Activated CD4-positive, alpha-beta T cell treated with anti-CD3 and anti-CD28 coated beads, Interleukin-2, amount 50 U/mL, for 1 hour (primary cell): ENCODE data around the gene ADAM30.
"Not testable (repeated sequence)": the region's sequence is repeated elsewhere in the genome, so short reads cannot be mapped to it uniquely, and the experiment has no call there.

ENCODE experiments used
- DNase-seq: peaks from one replicate; pipeline ENCODE4 v3.0.0-alpha.2; 2020

ADAM30 gene

GRCh38 chr1:119873135-119874015 lies 22.9 kb downstream of the ADAM30 start:
- DNase-seq, result no peak

DNA sequence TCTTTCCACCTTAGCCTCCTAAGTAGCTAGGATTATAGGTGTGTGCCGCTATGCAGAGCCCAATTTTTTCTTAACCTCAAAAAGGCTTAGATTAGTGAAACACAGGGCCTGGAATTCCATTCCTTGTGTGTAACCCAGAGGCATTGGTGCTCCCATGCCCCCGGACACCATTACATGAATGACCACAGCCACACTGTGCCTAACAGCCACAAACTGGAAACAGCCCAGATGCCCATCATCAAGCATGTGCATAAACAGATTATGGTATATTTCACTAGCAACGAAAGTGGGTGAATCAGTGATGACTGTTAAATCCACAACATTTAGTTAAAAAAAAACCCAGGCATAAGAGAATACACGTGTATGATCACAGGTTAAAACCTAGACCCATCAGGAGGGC lies 24.4 kb downstream of the ADAM30 start:
- no peak for DNase-seq

DNA sequence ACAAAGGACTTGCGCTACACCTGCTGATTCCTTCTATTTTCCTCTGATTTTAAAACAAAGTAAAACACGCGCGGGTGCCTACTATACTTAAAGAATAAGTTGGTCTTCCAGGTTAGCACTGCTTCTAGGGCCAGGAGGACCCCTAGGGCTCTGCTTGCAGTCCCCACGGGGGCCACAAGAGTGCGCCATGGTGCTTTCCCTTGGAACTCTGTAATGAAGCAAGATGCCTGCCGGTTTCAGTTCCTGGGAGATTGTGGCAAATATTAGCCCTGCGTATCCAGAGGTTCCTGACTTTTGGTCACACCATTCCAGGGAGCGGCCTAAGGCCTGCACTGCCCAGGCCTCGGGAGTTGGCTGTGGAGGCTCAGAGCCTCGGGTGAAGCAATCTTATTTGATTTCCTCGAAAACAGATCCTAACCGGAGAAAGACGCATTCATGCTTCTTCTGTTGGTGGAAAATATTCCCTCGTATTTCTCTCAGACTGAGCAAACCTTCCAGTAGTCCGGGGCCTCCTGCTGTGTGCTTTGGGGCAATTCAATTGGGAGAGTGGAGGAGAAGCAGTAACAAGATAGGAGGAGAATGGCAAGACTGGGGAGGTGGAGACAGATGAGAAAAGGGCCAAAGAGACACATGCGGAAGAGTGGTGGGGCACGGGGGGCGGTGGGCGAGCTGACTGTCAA lies 25.3 kb downstream of the ADAM30 start:
- peak; percentile 54 for DNase-seq

DNA sequence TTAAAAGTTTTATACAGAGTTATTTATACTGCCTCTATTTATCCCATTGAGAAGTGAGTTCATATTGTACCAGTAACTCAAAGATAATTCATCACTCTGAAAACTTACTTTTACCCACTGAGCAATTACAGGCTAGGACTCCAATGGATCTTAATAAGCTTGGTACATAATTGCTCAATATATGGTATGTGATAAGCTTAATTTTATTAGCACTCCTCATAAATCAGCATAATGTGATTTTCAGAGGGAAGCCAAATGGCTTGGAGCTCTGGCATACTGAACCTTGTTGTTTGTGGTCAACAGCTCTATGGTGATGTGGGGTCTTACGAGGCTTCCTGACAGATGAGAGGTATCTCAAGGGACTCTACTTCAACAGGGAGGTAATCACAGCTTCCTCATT lies 26.3 kb downstream of the ADAM30 start:
- no peak for DNase-seq

- no peak for DNase-seq
Observed at GRCh38 chr1:119868176-119868575, 28.1 kb downstream of the ADAM30 start.

DNA sequence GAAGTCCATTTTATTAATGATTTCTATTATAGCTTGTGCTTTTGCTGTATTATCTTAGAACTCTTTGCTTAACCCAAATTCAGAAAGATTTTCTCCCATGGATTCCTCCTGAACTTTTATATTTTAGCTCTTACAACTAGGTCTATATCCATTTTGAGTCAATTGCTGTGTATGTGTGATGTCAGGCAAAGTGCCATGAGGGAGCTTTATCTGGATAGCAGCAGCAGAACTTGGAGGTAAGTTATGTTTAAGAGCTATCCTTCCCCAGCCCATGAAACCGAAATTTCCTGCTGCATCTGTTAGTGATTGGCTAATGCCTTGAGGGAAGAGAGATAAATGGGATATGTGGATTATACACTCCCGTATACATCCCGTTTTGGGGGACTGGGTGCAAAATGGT lies 29.9 kb downstream of the ADAM30 start:
- DNase-seq, result no peak

- DNase-seq, result no peak
Observed at GRCh38 chr1:119865627-119866026, 30.7 kb downstream of the ADAM30 start.

DNA sequence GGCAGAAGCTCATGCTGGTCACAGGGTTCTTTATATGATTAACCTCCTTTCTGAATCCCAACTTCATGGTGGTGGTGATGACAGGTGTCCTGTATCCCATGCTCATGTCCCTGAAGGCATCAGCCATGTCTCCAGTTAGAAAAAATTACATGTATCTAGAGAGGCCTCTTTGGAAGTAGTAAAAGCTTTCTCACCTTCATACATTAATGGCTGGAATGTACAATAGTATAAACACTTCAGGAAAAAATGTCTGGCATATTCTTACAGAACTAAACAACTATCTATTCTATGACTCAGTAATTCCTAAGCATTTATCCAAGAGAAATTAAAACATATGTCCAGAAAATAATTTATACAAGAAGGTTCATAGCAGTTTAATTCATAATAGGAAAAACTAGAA lies 34.0 kb downstream of the ADAM30 start:
- DNase-seq, result no peak

GRCh38 chr1:119861547-119861946 lies 34.8 kb downstream of the ADAM30 start:
- DNase-seq, result no peak

DNA sequence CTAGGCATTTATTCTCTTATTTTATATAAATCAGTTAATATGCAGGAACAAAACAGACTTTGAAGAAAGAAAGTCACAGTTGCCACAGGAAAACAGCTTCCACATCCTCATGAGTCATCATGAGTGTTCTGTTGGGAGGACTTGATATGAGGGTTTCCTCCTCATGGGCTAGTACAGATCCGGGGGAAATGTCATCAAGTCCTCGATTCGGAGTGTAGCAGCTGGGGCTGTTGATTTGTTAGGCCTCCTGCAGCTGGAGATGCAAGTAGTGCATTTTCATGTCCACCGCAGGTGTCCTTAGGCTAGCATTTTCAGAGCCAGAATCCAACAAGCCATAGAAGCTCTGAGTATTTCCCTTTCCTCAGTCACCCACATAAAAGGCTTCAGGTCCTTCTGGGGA lies 36.7 kb downstream of the ADAM30 start:
- no peak for DNase-seq

DNA sequence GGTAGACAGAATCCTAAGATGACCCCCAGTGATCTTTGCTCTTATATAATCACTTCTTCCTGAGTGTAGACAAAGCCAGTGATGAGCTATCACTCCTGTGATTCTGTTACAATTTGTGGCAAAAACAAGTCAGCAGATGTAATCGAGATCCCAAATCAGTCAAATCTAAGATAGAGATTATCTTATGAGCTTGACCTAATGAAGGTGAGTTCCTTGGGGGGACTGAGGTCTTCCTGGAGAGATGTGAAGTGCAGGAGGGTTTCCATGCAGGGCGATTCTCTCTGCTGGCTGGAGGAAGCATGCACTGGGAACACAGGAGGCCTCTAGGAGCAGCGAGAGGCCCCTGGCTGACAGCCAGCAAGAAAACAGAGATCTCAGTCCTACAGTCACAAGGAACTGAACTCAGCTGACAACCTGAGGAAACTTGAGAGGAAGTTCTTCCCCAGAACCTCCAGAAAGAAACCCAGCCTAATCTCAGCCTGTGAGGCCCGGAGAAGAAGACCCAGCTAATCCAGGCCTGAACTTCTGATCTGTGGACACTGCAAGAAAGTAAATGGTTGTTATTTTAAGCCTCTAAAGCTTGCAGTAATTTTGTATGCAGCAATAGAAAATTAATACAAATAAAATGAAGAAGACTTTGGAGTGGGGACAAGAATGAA lies 37.6 kb downstream of the ADAM30 start:
- not testable (repeated sequence) for DNase-seq

DNA sequence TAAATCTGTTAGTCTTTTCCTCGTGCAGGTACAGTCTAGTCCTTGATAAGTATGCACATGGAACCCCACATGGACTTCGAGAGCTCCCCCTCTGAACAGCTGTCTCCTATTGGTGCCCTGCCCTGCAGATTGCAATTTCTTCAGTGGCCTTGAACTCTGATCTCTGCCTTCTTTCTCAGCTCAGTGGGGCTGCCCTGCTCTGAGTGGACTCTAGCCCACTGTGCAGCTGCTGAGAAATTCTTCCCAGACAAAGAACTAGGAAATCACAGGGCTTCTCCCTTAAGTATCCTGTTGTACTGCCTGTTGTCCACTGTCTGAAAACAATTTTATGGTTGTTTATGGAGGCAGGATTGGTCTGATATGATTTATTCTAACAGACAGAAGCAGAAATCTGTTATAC lies 38.2 kb downstream of the ADAM30 start:
- no peak for DNase-seq

DNA sequence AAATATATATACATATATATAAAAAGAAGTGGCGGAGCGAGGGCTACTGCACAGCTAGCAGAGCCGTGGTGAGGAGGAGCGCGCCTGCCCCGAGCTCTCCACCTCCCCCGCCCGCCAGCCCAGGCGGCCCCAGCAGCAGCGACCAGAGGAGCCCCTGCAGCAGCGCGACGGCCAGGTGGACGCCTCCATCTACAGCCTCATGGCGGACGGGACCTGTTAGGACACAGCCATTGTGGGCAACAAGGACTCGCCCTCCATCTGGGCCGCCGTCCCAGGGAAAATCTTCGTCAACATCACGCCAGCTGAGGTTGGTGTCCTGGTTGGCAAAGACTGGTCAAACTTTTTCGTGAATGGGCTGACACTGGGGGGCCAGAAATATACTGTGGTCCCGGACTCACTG lies 43.2 kb downstream of the ADAM30 start:
- no peak for DNase-seq

DNA sequence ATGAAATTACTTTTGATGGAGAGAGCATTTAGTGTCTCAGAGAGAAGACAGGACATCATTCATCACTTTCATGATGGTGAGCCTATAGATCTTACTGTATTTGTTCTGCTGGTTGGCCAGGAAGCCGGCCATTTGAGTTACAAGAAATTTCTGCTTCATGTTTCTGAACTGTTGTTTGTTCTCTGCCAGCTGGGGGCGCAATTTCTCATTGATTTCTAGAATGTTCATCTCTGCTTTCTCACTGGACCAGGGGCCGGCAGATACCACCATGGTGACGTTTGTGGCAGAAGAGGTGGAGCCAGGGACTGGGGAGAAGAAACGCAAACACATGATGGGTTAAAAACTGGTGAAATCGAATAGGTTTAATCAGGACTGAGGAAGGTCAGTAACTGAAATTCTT lies 52.1 kb downstream of the ADAM30 start:
- not testable (repeated sequence) for DNase-seq
